CD4-positive, alpha-beta T cell treated with Interleukin-15 for 1 hour (primary cell): Measurements from ENCODE around the gene PNN.
"Not testable (repeated sequence)": the region's sequence is repeated elsewhere in the genome, so short reads cannot be mapped to it uniquely, and the experiment has no call there.

Source experiments
- DNase-seq: peaks from one replicate; pipeline ENCODE4 v3.0.0-alpha.2; 2020

PNN gene

GRCh38 chr14:39174560-39175444, at the start of gene PNN:
PNN (plus strand) TSS chr14:39175254; CDS start chr14:39175280, 26 bp downstream.
- peak; percentile 99 for DNase-seq

- not testable (repeated sequence) for DNase-seq
Measured at GRCh38 chr14:39137835-39138234, 37.2 kb upstream of the PNN start.

- no peak for DNase-seq
Measured at GRCh38 chr14:39138440-39138839, 36.6 kb upstream of the PNN start.

- no peak for DNase-seq
Measured at GRCh38 chr14:39140170-39140569, 34.9 kb upstream of the PNN start.

DNA sequence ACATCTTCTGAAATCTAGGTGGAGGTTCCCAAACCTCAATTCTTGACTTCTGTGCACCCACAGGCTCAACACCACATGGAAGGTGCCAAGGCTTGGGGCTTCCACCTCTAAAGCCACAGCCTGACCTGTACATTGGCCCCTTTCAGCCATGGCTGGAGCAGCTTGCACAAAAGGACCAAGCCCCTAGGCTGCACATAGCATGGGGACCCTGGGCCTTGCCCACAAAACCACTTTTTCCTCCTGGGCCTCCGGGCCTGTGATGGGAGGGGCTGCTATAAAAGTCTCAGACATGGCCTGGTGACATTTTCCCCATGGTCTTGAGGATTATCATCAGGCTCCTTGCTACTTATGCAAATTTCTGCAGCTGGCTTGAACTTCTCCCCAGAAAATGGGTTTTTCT, 33.4 kb upstream of the PNN start:
- DNase-seq = not testable (repeated sequence)

GRCh38 chr14:39143226-39143625, 31.8 kb upstream of the PNN start:
- DNase-seq = not testable (repeated sequence)

DNA sequence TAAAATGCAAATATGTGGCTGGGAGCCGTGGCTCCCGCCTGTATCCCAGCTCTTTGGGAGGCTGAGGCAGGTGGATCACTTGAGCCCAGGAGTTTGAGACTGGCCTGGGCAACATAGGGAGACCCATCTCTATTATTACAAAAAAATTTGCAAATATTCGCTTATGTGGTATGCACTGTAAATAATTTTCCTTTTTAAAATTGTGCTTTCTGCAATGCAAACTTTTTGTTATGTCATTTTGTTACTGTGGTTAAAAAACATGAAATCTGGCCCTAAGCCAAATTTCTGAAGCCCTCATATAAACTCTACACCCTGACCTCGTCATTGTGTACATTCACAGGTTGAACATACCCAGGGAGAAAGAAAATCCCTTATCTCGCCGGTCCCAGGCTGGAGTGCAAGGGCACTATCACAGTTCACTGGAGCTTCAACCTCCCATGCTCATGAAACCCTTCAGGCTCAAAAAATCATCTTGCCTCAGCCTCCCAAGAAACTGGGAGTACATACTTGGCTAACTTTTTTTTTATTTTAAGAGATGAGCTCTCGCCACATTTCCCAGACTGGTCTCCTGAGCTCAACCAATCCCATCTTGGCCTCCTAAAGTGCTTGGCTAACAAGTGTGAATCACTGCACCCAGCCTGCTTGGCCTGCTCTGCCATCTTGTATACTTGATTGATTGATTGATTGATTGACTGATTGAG, 29.6 kb upstream of the PNN start:
- no peak for DNase-seq

DNA sequence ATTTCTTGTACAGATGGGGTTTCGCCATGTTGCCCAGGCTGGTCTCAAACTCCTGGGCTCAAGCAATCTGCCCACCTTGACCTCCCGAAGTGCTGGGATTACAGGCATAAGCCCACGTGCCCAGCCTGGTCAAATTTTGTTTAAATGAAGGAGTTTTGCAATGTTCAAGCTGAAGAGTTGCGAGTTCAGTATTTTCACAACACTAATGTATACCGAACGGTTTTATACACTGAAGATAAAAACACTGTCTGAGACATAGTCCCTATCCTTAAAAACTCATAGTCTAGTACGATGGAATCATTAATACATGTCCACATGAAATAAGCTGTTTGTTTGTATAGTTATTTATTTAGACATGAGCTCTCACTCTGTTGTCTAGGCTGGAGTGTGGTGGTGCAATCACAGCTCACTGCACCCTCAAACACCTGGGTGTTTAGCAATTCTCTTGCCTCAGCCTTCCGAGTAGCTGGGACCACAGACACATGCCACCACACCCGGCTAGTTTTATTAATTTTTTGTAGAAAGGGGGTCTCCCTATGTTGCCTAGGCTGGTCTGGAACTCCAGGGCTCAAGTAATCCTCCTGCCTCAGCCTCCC, 20.4 kb upstream of the PNN start:
- no peak for DNase-seq

DNA sequence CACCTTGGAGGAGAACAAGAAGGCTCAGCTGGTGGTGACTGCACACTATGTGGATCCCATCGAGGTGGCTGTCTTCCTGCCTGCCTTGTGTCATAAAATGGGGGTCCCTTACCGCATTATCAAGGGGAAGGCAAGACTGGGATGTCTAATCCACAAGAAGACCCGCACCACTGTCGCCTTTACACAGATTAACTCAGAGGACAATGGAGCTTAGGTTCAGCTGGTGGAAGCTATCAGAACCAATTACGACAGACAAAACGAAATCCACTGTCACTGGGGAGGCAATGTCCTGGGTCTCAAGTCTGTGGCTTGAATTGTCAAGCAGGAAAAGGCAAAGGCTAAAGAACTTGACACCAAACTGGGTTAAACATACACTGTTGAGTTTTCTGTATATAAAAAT, 17.6 kb upstream of the PNN start:
- DNase-seq = no peak

DNA sequence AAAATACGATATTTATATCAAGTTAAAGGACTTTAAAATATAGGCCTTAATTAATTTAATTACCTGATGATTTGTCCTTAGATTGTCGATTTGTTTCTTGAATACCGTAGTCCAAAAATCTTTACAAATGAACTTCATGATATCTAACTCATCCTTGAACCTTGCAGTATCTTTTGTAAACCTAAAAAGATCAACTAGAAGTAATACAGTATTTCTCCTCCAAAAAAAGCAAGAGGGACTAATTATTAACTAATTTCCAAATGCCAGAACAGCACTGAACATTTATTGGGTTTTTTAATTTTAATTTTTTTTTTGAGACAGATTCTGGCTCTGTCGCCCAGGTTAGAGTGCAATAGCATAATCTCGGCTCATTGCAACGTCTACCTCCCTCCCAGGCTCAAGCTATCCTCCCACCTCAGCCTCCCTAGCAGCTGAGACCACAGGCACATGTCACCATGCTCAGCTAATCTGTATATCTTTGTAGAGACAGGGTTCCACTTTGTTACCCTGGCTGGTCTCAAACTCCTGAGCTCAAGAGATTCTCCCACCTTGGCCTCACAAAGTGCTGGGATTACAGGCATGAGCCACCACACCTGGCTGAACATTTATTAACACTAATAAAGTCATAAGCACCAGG, 16.7 kb upstream of the PNN start:
- DNase-seq = no peak

GRCh38 chr14:39160494-39160893, 14.6 kb upstream of the PNN start:
- DNase-seq = no peak

- DNase-seq = not testable (repeated sequence)
Measured at GRCh38 chr14:39167797-39168320, 7.2 kb upstream of the PNN start.

DNA sequence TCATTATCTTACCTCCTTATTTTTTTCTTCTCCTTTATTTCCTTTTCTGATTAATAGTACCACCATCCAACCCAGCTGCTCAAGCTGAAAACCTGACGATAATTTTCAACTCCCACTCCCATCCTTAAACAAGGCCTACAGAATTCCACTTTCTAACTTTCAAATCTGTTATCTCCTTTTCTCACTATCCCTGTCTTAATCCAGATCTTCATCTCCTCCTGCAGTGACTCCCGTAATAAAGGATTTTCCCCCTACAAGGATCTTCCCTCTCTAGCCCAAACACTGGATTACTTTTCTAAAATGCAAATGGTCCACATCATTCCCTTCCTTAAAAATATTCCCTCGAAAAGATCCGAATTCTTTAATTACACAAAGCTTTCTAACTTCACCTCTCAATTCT, 6.5 kb upstream of the PNN start:
- DNase-seq = no peak

DNA sequence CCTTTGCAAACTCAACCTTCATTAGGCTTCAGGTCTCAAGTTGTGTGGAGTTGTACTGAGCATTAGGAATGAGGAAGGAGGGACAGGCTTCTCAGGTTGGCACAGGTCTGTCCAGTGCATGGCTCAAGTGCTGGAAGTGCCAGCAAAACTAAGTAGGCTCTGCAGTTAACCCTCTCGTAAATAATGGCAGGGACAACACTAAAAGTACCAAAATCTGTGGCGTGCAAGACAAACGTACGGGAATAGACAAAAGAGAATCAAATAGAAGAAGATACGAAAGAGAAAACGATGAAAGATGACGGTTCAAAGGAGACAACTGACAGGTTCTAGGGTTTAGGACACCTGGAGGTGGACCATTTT, 5.5 kb upstream of the PNN start:
- no peak for DNase-seq

DNA sequence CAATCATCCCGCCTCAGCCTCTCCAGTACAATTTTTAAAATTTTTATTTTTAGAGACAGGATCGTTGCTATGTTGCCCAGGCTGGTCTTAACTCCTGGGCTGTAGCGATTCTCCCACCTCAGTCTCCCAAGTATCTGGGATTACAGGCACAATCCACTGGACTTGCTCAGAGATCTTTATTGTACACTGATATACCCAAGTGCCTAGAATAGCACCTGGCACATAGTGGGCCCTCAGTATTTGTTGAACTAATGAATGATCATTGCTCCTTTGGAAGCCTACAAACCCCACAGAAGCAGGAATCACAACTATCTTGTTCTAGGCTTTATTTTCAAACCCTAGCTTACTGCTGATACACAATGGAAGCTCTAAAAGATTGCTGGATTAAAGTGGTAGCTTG, 1.9 kb upstream of the PNN start:
- DNase-seq = no peak

GRCh38 chr14:39175445-39176262, 600 bp downstream of the PNN start:
- no peak for DNase-seq

DNA sequence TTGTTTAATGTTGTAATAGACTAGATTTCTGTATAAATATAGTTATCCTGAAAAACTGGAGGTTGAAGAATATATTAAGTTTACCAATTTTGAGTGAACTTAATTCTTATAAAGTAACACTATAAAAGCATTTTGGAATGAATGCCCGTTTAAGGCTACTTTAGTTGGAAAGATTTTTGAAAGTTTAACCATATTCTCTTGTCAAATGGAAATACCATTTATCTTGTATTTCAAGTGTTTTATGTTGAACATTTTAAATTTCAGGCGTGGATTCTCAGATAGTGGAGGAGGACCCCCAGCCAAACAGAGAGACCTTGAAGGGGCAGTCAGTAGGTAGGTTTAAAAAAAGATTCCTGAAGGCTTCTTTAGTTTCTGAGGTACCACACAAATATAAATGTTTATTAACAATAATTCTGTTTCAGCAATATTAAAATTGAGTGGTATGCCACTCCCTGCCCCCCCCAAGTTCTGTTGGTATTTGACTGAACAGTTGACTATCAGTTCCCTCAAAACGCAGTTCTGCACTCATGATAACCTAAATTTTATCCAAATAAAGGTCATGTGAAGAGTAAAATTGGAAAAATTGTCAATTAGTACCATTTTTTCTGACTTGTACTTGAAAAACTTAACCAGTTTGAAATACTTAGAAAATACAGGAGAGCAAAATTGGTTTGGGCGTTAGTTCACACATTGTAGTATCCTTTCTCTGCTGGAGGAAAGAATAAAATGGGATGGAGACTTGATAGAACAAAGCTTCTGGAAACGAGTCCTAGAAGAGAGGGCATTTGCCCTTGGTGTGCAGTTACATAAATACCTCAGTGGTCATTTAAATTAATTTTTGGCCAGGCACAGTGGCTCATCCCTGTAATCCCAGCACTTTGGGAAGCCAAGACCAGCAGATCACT, 1.5 kb downstream of the PNN start:
- no peak for DNase-seq

DNA sequence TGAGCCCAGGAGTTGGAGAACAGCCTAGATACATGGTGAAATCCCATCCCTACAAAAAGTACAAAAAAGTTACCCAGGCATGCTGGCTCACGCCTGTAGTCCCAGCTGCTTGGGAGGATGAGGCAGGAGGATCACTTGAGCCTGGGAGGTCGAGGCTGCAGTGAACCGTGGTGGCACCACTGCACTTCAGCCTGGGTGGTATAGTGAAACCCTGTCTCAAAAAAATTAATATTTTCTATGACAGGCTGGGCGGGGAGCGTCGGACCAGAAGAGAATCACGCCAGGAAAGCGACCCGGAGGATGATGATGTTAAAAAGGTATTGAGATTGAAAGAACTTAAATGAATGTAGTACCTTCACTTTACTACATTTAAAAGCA, 2.1 kb downstream of the PNN start:
- DNase-seq = no peak

DNA sequence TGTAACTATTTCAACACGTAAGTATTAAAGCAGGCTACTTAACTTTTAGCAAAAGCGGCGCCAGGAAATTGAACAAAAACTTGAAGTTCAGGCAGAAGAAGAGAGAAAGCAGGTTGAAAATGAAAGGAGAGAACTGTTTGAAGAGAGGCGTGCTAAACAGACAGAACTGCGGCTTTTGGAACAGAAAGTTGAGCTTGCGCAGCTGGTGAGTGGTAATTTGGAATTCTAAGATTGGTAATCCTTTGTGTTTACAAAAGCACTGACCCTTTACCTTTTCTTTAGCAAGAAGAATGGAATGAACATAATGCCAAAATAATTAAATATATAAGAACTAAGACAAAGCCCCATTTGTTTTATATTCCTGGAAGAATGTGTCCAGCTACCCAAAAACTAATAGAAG, 4.0 kb downstream of the PNN start:
- DNase-seq = no peak

DNA sequence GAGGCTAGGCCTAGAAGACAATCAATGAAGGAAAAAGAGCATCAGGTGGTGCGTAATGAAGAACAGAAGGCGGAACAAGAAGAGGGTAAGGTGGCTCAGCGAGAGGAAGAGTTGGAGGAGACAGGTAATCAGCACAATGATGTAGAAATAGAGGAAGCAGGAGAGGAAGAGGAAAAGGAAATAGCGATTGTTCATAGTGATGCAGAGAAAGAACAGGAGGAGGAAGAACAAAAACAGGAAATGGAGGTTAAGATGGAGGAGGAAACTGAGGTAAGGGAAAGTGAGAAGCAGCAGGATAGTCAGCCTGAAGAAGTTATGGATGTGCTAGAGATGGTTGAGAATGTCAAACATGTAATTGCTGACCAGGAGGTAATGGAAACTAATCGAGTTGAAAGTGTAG, 5.5 kb downstream of the PNN start:
- no peak for DNase-seq

- DNase-seq = no peak
Measured at GRCh38 chr14:39181026-39181692, 6.1 kb downstream of the PNN start.
